NK-92 treated with Interleukin-12 subunit alpha and Interleukin-12 subunit beta, amount 100 ng/mL, for 24 hours (cell line): ENCODE data around the gene SLC7A1.

Source experiments
- DNase-seq: peaks from one replicate; lab custom pipeline; 2025; lab: John Stamatoyannopoulos, UW

SLC7A1 gene

GRCh38 chr13:29487466-29488454 lies 107.7 kb downstream of the SLC7A1 start:
- no peak for DNase-seq

GRCh38 chr13:29486551-29486950 lies 108.9 kb downstream of the SLC7A1 start:
- no peak for DNase-seq

- no peak for DNase-seq
Measured at GRCh38 chr13:29484796-29485195, 110.7 kb downstream of the SLC7A1 start.

GRCh38 chr13:29484236-29484635 lies 111.3 kb downstream of the SLC7A1 start:
- no peak for DNase-seq

GRCh38 chr13:29483623-29484022 lies 111.9 kb downstream of the SLC7A1 start:
- DNase-seq = no peak

- no peak for DNase-seq
Measured at GRCh38 chr13:29483211-29483610, 112.3 kb downstream of the SLC7A1 start.

- DNase-seq = no peak
Measured at GRCh38 chr13:29482504-29482903, 113.0 kb downstream of the SLC7A1 start.

- DNase-seq = no peak
Measured at GRCh38 chr13:29481603-29482002, 113.9 kb downstream of the SLC7A1 start.

- DNase-seq = no peak
Measured at GRCh38 chr13:29480893-29481525, 114.5 kb downstream of the SLC7A1 start.

GRCh38 chr13:29479716-29480492 lies 115.6 kb downstream of the SLC7A1 start:
- DNase-seq = no peak

GRCh38 chr13:29476046-29476445 lies 119.4 kb downstream of the SLC7A1 start:
- no peak for DNase-seq

- DNase-seq = no peak
Measured at GRCh38 chr13:29474991-29475390, 120.5 kb downstream of the SLC7A1 start.

GRCh38 chr13:29473166-29473565 lies 122.3 kb downstream of the SLC7A1 start:
- no peak for DNase-seq

GRCh38 chr13:29472332-29472961 lies 123.0 kb downstream of the SLC7A1 start:
- DNase-seq = peak; percentile 19

GRCh38 chr13:29471551-29471950 lies 123.9 kb downstream of the SLC7A1 start:
- DNase-seq = no peak

GRCh38 chr13:29465741-29466293 lies 129.7 kb downstream of the SLC7A1 start:
- DNase-seq = no peak

GRCh38 chr13:29464105-29464679 lies 131.3 kb downstream of the SLC7A1 start:
- no peak for DNase-seq

GRCh38 chr13:29459813-29460355 lies 135.6 kb downstream of the SLC7A1 start:
- DNase-seq = no peak
